GM06990 (cell line): ENCODE results near the gene LIPE.

Experiments
- DNase-seq: peaks from one replicate; pipeline ENCODE4 v3.0.0-alpha.2; 2011; ENCODE audit not compliant: insufficient read length; ENCODE audit errors: extremely low read depth
- H3K27me3 ChIP-seq: replicated peaks from 2 replicates; pipeline ENCODE4 v1.6.0; 2011; ENCODE audit warnings: low read length; ENCODE audit not compliant: control insufficient read depth, insufficient read depth
- H3K36me3 ChIP-seq: 2 replicates; pipeline ENCODE4 v1.5.1; 2011; ENCODE audit warnings: low read length; ENCODE audit not compliant: control insufficient read depth, insufficient read depth
- H3K4me3 ChIP-seq: replicated peaks from 2 replicates; pipeline ENCODE4 v1.5.1; 2011; ENCODE audit warnings: low read depth, mild to moderate bottlenecking, control low read depth, low read length
- CTCF ChIP-seq: IDR thresholded peaks from 2 replicates; pipeline ENCODE4 v1.5.1; 2011; ENCODE audit warnings: low read length, control low read depth, mild to moderate bottlenecking, inconsistent platforms; ENCODE audit not compliant: insufficient read depth, poor library complexity, severe bottlenecking

LIPE gene

DNA sequence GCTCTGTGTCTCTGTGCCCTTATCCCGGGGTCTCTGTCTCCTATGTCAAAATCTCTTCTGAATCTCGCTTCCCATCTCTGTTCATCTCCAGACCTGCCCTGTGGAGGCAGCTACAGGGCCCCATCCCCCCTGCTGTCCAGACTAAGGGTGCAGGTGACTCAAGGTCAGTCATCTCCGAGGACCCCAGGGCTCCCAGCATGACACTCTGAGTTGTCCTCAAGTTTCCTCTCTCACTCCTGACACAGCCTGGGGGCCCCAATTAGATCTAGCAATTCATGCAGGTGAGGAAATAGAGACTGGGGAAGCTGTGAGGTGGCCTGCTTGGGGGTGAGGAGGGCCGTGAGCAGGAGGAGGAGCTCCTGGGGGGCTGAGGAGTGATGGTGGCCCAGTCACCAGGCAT, 35.0 kb downstream of the LIPE start:
- DNase-seq, result no peak
- Histone ChIP-seq H3K36me3 (no peaks in the 10 kb centered on the region), H3K4me3 (no peak overlapping the region), H3K27me3 (no peaks in the 10 kb centered on the region)
- no peak for TF ChIP-seq CTCF

- H3K4me3 ChIP-seq, result no peak within 1 kb of the TSS
- H3K36me3 ChIP-seq, result no peaks in the 10 kb centered on the region
- no peak for DNase-seq
- no peak for TF ChIP-seq CTCF
- no peaks in the 10 kb centered on the region for H3K27me3 ChIP-seq
Measured at GRCh38 chr19:42389899-42390298, 37.3 kb downstream of the LIPE start, which contains the start of gene CNFN. CNFN (minus strand) TSS chr19:42390297; CDS start chr19:42389037, 1,260 bp downstream.

DNA sequence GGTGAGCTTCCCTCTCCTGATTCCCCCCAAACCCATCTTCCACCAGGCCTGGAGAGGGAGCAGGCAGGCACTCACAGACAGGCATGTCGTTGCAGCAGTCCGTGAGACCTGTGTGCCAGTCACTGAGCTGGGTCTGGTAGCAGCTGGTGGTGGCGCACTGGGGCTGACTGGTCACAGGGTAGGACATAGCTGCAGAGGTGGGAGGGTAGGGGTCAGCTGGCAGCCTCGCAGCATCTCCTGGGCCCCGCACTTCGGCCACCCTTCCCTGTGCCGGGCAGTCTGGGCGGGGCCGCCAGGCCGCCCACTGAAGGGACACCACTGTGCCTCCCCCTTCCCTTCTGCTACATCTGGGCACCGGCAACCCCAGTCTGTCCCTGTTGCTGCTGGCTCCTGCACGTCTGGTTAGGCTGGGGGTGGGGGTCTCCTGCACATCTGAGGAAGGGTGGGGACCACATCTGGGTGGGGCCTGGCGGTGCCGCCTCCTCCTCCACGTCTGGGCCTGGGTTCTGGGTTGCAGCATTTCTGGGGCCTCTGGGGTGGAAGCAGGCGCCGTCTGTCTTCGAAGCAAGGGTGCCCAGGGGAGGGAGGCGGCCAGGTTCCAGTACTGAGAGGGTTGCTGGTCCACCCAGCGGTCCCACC, 38.2 kb downstream of the LIPE start:
- H3K36me3 ChIP-seq, result no peaks in the 10 kb centered on the region
- DNase-seq, result no peak
- TF ChIP-seq CTCF, result no peak
- no peaks in the 10 kb centered on the region for H3K27me3 ChIP-seq
- no peak overlapping the region for H3K4me3 ChIP-seq

GRCh38 chr19:42386974-42387707, 40.0 kb downstream of the LIPE start:
- no peaks in the 10 kb centered on the region for H3K36me3 ChIP-seq
- no peak overlapping the region; the same call in 1 of the 2 replicates for H3K4me3 ChIP-seq
- no peaks in the 10 kb centered on the region; the same call in 1 of the 2 replicates for H3K27me3 ChIP-seq
- peak; percentile 70 for DNase-seq
- TF ChIP-seq CTCF, result peak; percentile 48

- DNase-seq, result no peak
- no peak overlapping the region for H3K4me3 ChIP-seq
- no peak for TF ChIP-seq CTCF
- no peaks in the 10 kb centered on the region; the same call in none of the 2 replicates for H3K27me3 ChIP-seq
- no peaks in the 10 kb centered on the region; the same call in 1 of the 2 replicates for H3K36me3 ChIP-seq
Measured at GRCh38 chr19:42380155-42380554, 47.0 kb downstream of the LIPE start.
